GM13976 (cell line): ENCODE data around the gene CEP63.

ENCODE experiments used
- DNase-seq: peaks from one replicate; pipeline ENCODE4 v3.0.0; 2012; ENCODE audit warnings: low spot score
- CTCF ChIP-seq: IDR thresholded peaks from 2 replicates; pipeline ENCODE4 v1.5.1; 2012; ENCODE audit warnings: borderline replicate concordance, mild to moderate bottlenecking; ENCODE audit not compliant: insufficient read depth; ENCODE audit errors: extremely low read depth, missing control alignments, control extremely low read depth
- in situ Hi-C: fragments of 300-500 bp; cut with MboI; formaldehyde crosslinking; loops from one replicate; pipeline ENCODE4 v1.12.0; 2022; ENCODE audit warnings: low sequenced_read_pairs, mixed read lengths, inconsistent platforms; ENCODE audit not compliant: unreplicated experiment

The CEP63 gene

DNA sequence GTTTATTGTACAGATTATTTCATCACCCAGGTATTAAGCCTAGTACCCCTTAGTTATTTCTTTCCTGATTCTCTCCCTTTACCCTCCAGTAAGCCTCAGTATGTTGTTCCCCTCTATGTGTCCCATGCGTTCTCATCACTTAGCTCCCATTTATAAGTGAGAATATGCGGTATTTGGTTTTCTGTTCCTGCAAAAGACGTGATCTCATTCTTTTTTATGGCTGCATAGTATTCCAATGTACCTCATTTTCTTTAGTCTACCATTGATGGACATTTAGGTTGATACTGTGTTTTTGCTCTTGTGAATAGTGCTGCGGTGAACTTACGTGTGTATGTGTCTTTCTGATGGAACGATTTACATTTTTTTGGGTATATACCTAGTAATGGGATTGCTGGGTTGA is 36.7 kb downstream of the CEP63 start:
- in situ Hi-C loops = no loop called here

GRCh38 chr3:134525293-134525692 is 39.4 kb downstream of the CEP63 start:
- in situ Hi-C loops = no loop called here
- no peak for TF ChIP-seq CTCF
- no peak for DNase-seq

More for the DNA sequence above, 36.7 kb downstream of the CEP63 start:
- no peak for TF ChIP-seq CTCF
- DNase-seq = no peak

- TF ChIP-seq CTCF = no peak
- in situ Hi-C loops = no loop called here
- DNase-seq = no peak
Measured at GRCh38 chr3:134526319-134526718, 40.5 kb downstream of the CEP63 start.

- TF ChIP-seq CTCF = no peak
- DNase-seq = peak; percentile 11
- in situ Hi-C loops = no loop called here
Measured at GRCh38 chr3:134527037-134527436, 41.2 kb downstream of the CEP63 start.

- DNase-seq = no peak
- in situ Hi-C loops = no loop called here
- TF ChIP-seq CTCF = no peak
Measured at GRCh38 chr3:134527538-134528186, 41.8 kb downstream of the CEP63 start.

DNA sequence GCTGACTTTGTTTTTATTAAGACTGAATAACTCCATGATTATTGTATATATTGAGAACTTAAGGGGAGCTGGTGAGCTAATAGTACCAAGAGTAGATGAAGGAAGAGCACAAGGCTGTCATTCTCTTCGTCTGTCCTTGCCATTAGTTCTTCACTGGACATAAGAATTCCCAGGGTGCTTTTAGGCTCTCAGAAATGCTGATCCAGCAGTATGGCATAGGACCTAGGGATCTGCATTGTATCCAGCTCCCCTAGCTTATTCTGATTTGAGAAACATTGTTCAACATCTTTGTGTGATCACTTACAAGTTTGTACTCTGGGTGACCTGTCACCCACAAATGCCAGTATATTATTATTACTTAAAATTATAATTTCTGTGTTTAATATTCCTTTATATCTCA is 47.6 kb downstream of the CEP63 start:
- DNase-seq = no peak
- in situ Hi-C loops = no loop called here
- no peak for TF ChIP-seq CTCF

GRCh38 chr3:134535186-134535970 is 49.5 kb downstream of the CEP63 start:
- in situ Hi-C loops = no loop called here
- no peak for DNase-seq
- TF ChIP-seq CTCF = no peak
